IMR-90 (cell line): ENCODE data around the gene SIAH2.

Experiments used
- BHLHE40 ChIP-seq: fragments of 150-350 bp; IDR thresholded peaks from 2 replicates; pipeline ENCODE4 v1.6.1; 2016; ENCODE audit warnings: mild to moderate bottlenecking, low read depth, low read length
- CTCF ChIP-seq: conservative IDR thresholded peaks from 2 replicates; pipeline ENCODE4 v1.5.1; 2012; ENCODE audit warnings: mild to moderate bottlenecking, low read depth, low read length, improper control_type of control experiment
- MAFK ChIP-seq: IDR thresholded peaks from 2 replicates; pipeline ENCODE4 v1.6.1; 2012; ENCODE audit warnings: low read depth, low read length, improper control_type of control experiment
- POLR2A ChIP-seq: IDR thresholded peaks from 2 replicates; pipeline ENCODE4 v1.6.1; 2012; ENCODE audit warnings: mild to moderate bottlenecking, low read depth, low read length

- TF ChIP-seq POLR2A = no peak
- no peak for TF ChIP-seq CTCF
- no peak for TF ChIP-seq MAFK
- no peak for TF ChIP-seq BHLHE40
Observed at GRCh38 chr3:150762662-150763121, 277 bp downstream of the SIAH2 start.
